ENCODE results near the gene SMAD3. TPM values are rescaled to one million over a fixed set of nuclear protein-coding genes. Genes with fewer than 3 reads are reported as not detected.

SMAD3 gene
- total and polyA plus RNA-seq, 4 donors: 4.0 to 12.2 (median 5.5) TPM

GRCh38 chr15:67227431-67227830, 162.0 kb downstream of the SMAD3 start:
- Histone ChIP-seq H3K27ac (ENCODE audit: low read depth in 1 of 2, low read length in 2 of 2) (no peak overlapping the region), H3K27me3 (ENCODE audit: control insufficient read depth in 4 of 4, insufficient read depth in 4 of 4, low read length in 3 of 4) (no peaks in the 10 kb centered on the region), H3K36me3 (ENCODE audit: control insufficient read depth in 4 of 4, insufficient read depth in 3 of 4, low read depth in 1 of 4, low read length in 3 of 4) (peaks cover 1 to 8% (median 7%) of the 10 kb centered on the region in 4 donors), H3K4me1 (ENCODE audit: control insufficient read depth in 4 of 4, insufficient read depth in 4 of 4, low read length in 3 of 4) (no peaks in the 10 kb centered on the region), H3K4me3 (ENCODE audit: low read depth in 1 of 3, low read length in 3 of 3) (no peak overlapping the region), H3K9me3 (ENCODE audit: control insufficient read depth in 4 of 4, low read length in 3 of 4) (no peaks in the 10 kb centered on the region), H3K9ac (ENCODE audit: low read depth in 1 of 2, low read length in 2 of 2) (no peak overlapping the region)
- DNase-seq (ENCODE audit: low spot score): no peak
- 93% methylated on average over 1 of the region's 1 CpG for whole genome bisulfite sequencing
- no peak for TF ChIP-seq EGR1 (IDR thresholded peaks at IDR 0.05; ENCODE audit: low read depth in 2 of 2)
- TF ChIP-seq HNF4G (IDR thresholded peaks at IDR 0.05): no peak
- TF ChIP-seq FOXA1 (IDR thresholded peaks at IDR 0.05): no peak
- no peak for TF ChIP-seq YY1 (IDR thresholded peaks at IDR 0.05)
- no peak for TF ChIP-seq REST (IDR thresholded peaks at IDR 0.05)
- no peak for TF ChIP-seq CTCF (IDR thresholded peaks at IDR 0.05; ENCODE audit: low read depth, low read length, missing input control)
- no peak for TF ChIP-seq SP1 (IDR thresholded peaks at IDR 0.05)
- TF ChIP-seq FOXA2 (IDR thresholded peaks at IDR 0.05): no peak
- TF ChIP-seq RAD21 (IDR thresholded peaks at IDR 0.05): no peak
- no peak for TF ChIP-seq MAX (IDR thresholded peaks at IDR 0.05)
- TF ChIP-seq ATF3 (IDR thresholded peaks at IDR 0.05): no peak
- no peak for TF ChIP-seq JUND (IDR thresholded peaks at IDR 0.05)
- no peak for TF ChIP-seq GABPA (IDR thresholded peaks at IDR 0.05 in 1 of 2, conservative IDR thresholded peaks at IDR 0.05 in 1 of 2)
- TF ChIP-seq NR2F2 (IDR thresholded peaks at IDR 0.05): no peak
- TF ChIP-seq RXRA (IDR thresholded peaks at IDR 0.05): no peak

- Histone ChIP-seq H3K27me3 (ENCODE audit: control insufficient read depth in 4 of 4, insufficient read depth in 4 of 4, low read length in 3 of 4) (no peaks in the 10 kb centered on the region), H3K4me3 (ENCODE audit: low read depth in 1 of 3, low read length in 3 of 3) (no peak overlapping the region), H3K27ac (ENCODE audit: low read depth in 1 of 2, low read length in 2 of 2) (no peak overlapping the region), H3K4me1 (ENCODE audit: control insufficient read depth in 4 of 4, insufficient read depth in 4 of 4, low read length in 3 of 4) (no peaks in the 10 kb centered on the region), H3K9me3 (ENCODE audit: control insufficient read depth in 4 of 4, low read length in 3 of 4) (no peaks in the 10 kb centered on the region), H3K9ac (ENCODE audit: low read depth in 1 of 2, low read length in 2 of 2) (no peak overlapping the region), H3K36me3 (ENCODE audit: control insufficient read depth in 4 of 4, insufficient read depth in 3 of 4, low read depth in 1 of 4, low read length in 3 of 4) (peaks cover 1 to 8% (median 7%) of the 10 kb centered on the region in 4 donors)
- DNase-seq (ENCODE audit: low spot score): no peak
- 100% methylated on average over 1 of the region's 1 CpG for WGBS
- no peak for TF ChIP-seq REST (IDR thresholded peaks at IDR 0.05)
- no peak for TF ChIP-seq HNF4A (conservative IDR thresholded peaks at IDR 0.05)
Measured at GRCh38 chr15:67227846-67228245, 162.4 kb downstream of the SMAD3 start.

Measured in liver (tissue), 9 donors.